ENCODE data around the gene NGF. TPM values are rescaled to one million over a fixed set of nuclear protein-coding genes. Genes with fewer than 3 reads are reported as not detected.

The NGF gene
- total and polyA plus RNA-seq, 2 donors (not counting 1 experiment from before 2014, with no cell fraction given): not detected

DNA sequence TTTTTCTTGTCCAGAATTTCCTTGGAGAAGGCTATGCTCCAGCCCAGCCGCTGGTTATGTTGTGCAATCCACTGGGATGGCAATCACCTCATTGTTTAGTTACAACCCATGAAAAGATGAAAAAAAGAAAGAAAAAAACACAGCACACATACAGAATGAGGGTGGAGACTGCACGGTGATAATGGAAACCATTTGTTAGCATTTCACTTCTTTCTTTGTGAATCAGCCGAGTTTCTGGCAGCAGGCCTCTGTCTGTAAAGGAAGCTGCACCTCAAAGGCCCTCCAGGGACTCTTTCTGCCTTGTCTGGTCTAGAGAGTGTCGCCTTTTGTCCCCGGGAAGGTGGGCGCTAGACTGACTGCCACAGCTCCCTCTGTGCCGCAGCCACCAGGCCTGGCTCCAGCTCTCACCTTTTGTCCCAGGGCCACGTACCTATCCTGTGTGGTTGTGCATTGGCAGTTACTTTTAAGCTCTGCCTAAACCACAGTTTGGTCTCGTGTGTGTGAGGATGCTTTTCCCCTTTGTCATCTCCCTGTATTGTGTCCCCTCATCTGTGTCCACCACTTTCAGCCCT, 35.6 kb downstream of the NGF start:
- Histone ChIP-seq H2AFZ (ENCODE audit: insufficient read depth, low read depth, low read length, poor library complexity, severe bottlenecking) (no peak overlapping the region), H3K4me3 (ENCODE audit: control extremely low read depth in 1 of 5, extremely low read depth in 1 of 5, insufficient read depth in 1 of 5, low read depth in 2 of 5, low read length in 4 of 5) (no peak overlapping the region), H3K9ac (ENCODE audit: low read length) (no peak overlapping the region), H3K27me3 (replicated peaks in 1 of 4; ENCODE audit: control extremely low read depth in 1 of 4, control insufficient read depth in 3 of 4, insufficient read depth in 4 of 4, low read length in 3 of 4) (peaks cover 0 to 4% (median 0%) of the 10 kb centered on the region in 4 experiments), H3K9me3 (ENCODE audit: control extremely low read depth in 1 of 3, control insufficient read depth in 2 of 3, insufficient read depth in 1 of 3, low read length in 2 of 3) (peaks cover 0 to 3% (median 0%) of the 10 kb centered on the region in 3 donors), H3K79me2 (ENCODE audit: control insufficient read depth, insufficient read depth, low read length) (no peaks in the 10 kb centered on the region), H3K36me3 (replicated peaks in 1 of 2; ENCODE audit: control extremely low read depth in 1 of 2, control insufficient read depth in 1 of 2, extremely low read depth in 1 of 2, insufficient read depth in 2 of 2, low read length in 1 of 2) (no peaks in the 10 kb centered on the region), H3K4me2 (replicated peaks; ENCODE audit: low read depth, low read length, poor library complexity, severe bottlenecking) (no peak overlapping the region), H3K27ac (ENCODE audit: low read length in 2 of 2) (no peak overlapping the region), H3K4me1 (ENCODE audit: control insufficient read depth in 2 of 2, insufficient read depth in 2 of 2, low read length in 2 of 2) (no peaks in the 10 kb centered on the region), H4K20me1 (ENCODE audit: control insufficient read depth, insufficient read depth, low read length, poor library complexity, severe bottlenecking) (no peaks in the 10 kb centered on the region)
- WGBS (ENCODE audit: insufficient coverage): 81% methylated on average over 6 of the region's 9 CpGs
- ChIA-PET POLR2A (no interaction called here), CTCF (no interaction called here)
- Mint-ChIP-seq H3K27ac (no peak overlapping the region), H3K4me1 (no peaks in the 10 kb centered on the region), H3K27me3 (peaks cover 14% of the 10 kb centered on the region), H3K4me3 (no peak overlapping the region), H3K9me3 (ENCODE audit: insufficient read depth) (no peaks in the 10 kb centered on the region)
- no peak for DNase-seq
- intact Hi-C loops (cut with micrococcal nuclease): no loop called here
- no peak for ATAC-seq (ENCODE audit: low read depth)
- no peak for TF ChIP-seq CTCF (IDR thresholded peaks at IDR 0.05)
- TF ChIP-seq EZH2 (IDR thresholded peaks at IDR 0.05; ENCODE audit: borderline replicate concordance, insufficient read depth, low read depth, low read length, poor library complexity, severe bottlenecking): no peak

- Mint-ChIP-seq H3K27ac (no peak overlapping the region), H3K4me3 (no peak overlapping the region), H3K4me1 (no peaks in the 10 kb centered on the region), H3K27me3 (peaks cover 9% of the 10 kb centered on the region), H3K9me3 (ENCODE audit: insufficient read depth) (no peaks in the 10 kb centered on the region)
- CTCF ChIA-PET: no interaction called here
- no peaks in the 10 kb centered on the region for H4K20me1 ChIP-seq (ENCODE audit: control insufficient read depth, insufficient read depth, low read length, poor library complexity, severe bottlenecking)
- H3K4me1 ChIP-seq (ENCODE audit: control insufficient read depth in 2 of 2, insufficient read depth in 2 of 2, low read length in 2 of 2): no peaks in the 10 kb centered on the region
- POLR2A ChIA-PET: no interaction called here
- DNase-seq (no peak), ATAC-seq (ENCODE audit: low read depth) (no peak)
- peaks cover 0 to 1% (median 0%) of the 10 kb centered on the region in 4 experiments for H3K27me3 ChIP-seq (replicated peaks in 1 of 4; ENCODE audit: control extremely low read depth in 1 of 4, control insufficient read depth in 3 of 4, insufficient read depth in 4 of 4, low read length in 3 of 4)
- H3K4me2 ChIP-seq (replicated peaks; ENCODE audit: low read depth, low read length, poor library complexity, severe bottlenecking): no peak overlapping the region
- no peak overlapping the region for H3K9ac ChIP-seq (ENCODE audit: low read length)
- no peak overlapping the region for H3K27ac ChIP-seq (ENCODE audit: low read length in 2 of 2)
- no peak overlapping the region for H3K4me3 ChIP-seq (ENCODE audit: control extremely low read depth in 1 of 5, extremely low read depth in 1 of 5, insufficient read depth in 1 of 5, low read depth in 2 of 5, low read length in 4 of 5)
- peaks cover 0 to 3% (median 0%) of the 10 kb centered on the region in 3 donors for H3K9me3 ChIP-seq (ENCODE audit: control extremely low read depth in 1 of 3, control insufficient read depth in 2 of 3, insufficient read depth in 1 of 3, low read length in 2 of 3)
- H2AFZ ChIP-seq (ENCODE audit: insufficient read depth, low read depth, low read length, poor library complexity, severe bottlenecking): no peak overlapping the region
- no peak for TF ChIP-seq CTCF (IDR thresholded peaks at IDR 0.05)
- no peak for TF ChIP-seq EZH2 (IDR thresholded peaks at IDR 0.05; ENCODE audit: borderline replicate concordance, insufficient read depth, low read depth, low read length, poor library complexity, severe bottlenecking)
- intact Hi-C loops (cut with micrococcal nuclease): no loop called here
- WGBS (ENCODE audit: insufficient coverage): 91% methylated on average over 8 of the region's 8 CpGs
- H3K36me3 ChIP-seq (replicated peaks in 1 of 2; ENCODE audit: control extremely low read depth in 1 of 2, control insufficient read depth in 1 of 2, extremely low read depth in 1 of 2, insufficient read depth in 2 of 2, low read length in 1 of 2): no peaks in the 10 kb centered on the region
- no peaks in the 10 kb centered on the region for H3K79me2 ChIP-seq (ENCODE audit: control insufficient read depth, insufficient read depth, low read length)
Observed at GRCh38 chr1:115301438-115302020, 36.5 kb downstream of the NGF start.
